Heart right ventricle (tissue), 16 donors: Measurements from ENCODE around the gene CD52. TPM values are rescaled to one million over a fixed set of nuclear protein-coding genes. Genes with fewer than 3 reads are reported as not detected.

ENCODE experiments used
- ATAC-seq, 8 donors: fragments of 200-7000 bp; cut with Tn5 transposase; one replicate each; pipeline ENCODE4 v1.9.1; 2020; ENCODE audit warnings: mild to moderate bottlenecking in 8 of 8, moderate library complexity in 8 of 8, moderate number of reproducible peaks in 1 of 8
- DNase-seq, 2 donors: peaks; one replicate each; pipeline ENCODE4 v3.0.0-alpha.2; 2020
- H3K27ac ChIP-seq, 10 donors: fragments of 200-600 bp; sonication (generic) in 2 of 10; one replicate each; pipeline versions ENCODE4 v1.5.0 to v1.8.0; 2020 to 2022; ENCODE audit warnings: mild to moderate bottlenecking in 3 of 10
- H3K27me3 ChIP-seq, 7 donors: fragments of 200-600 bp; one replicate each; pipeline ENCODE4 v1.8.0; 2021 to 2022; ENCODE audit warnings: mild to moderate bottlenecking in 2 of 7
- H3K36me3 ChIP-seq, 9 donors: fragments of 200-600 bp; sonication (generic) in 1 of 9; one replicate each; pipeline versions ENCODE4 v1.5.0 to v1.8.0; 2020 to 2022; ENCODE audit warnings: mild to moderate bottlenecking in 2 of 9
- H3K4me1 ChIP-seq, 9 donors: fragments of 200-600 bp; sonication (generic) in 1 of 9; one replicate each; pipeline versions ENCODE4 v1.5.0 to v1.8.0; 2020 to 2022; ENCODE audit warnings: mild to moderate bottlenecking in 4 of 9
- H3K4me3 ChIP-seq, 10 donors: fragments of 200-600 bp; sonication (generic) in 2 of 10; one replicate each; pipeline versions ENCODE4 v1.5.0 to v1.8.0; 2020 to 2022; ENCODE audit warnings: mild to moderate bottlenecking in 7 of 10, moderate library complexity in 2 of 10
- H3K9me3 ChIP-seq, 11 donors: fragments of 200-600 bp in 10 of 11; sonication (generic) in 2 of 11; one replicate each; pipeline versions ENCODE4 v1.5.0 to v1.8.0; 2013 to 2022; ENCODE audit warnings: mild to moderate bottlenecking in 2 of 11, control low read depth in 1 of 11, moderate library complexity in 1 of 11
- WGBS, 2 donors: extraction: QIAGEN DNeasy Blood & Tissue Kit; methylation state at CpG; one replicate each; pipeline ENCODE4 v1.1.7; 2013; ENCODE audit warnings: inconsistent platforms in 1 of 2; 5-methylcytosine and 5-hydroxymethylcytosine counted together
- intact Hi-C, 10 donors: fragments of 100-400 bp; cut with DNase I; formaldehyde crosslinking; loops; one replicate each; pipeline versions ENCODE4 v1.11.1 to v1.14.2; 2022
- polyA plus RNA-seq, 2 donors: library from polyadenylated mRNA; stranded (reverse); fragments of 200-250 nt; gene quantifications; one replicate each; pipeline ENCODE4 v1.2.3, GENCODE V29; 2013
- total RNA-seq, 10 donors: library from RNA; stranded (reverse); fragmentation: NEBNext Ultra II Directional in 3 of 10; extraction: Animal tissue kit (Norgen Biotek cat#: 25700) in 3 of 10; gene quantifications; one replicate each; pipeline versions ENCODE4 v1.2.1 to v1.2.4, GENCODE V29; 2021 to 2023
- TF ChIP-seq, protein P1 (sequence below), 9 donors: fragments of 200-600 bp; sonication (generic) in 2 of 9; IDR thresholded peaks; one replicate each; pipeline versions ENCODE4 v1.5.0 to v1.8.0; 2021 to 2022; ENCODE audit warnings: antibody characterized with exemption in 9 of 9, mild to moderate bottlenecking in 5 of 9, moderate library complexity in 1 of 9
- donor health status: Arrhythmogenic right ventricular cardiomyopathy.
- donor health status: ischemic (EF 13 %, LVEDD 7.1; RV severe dilation, severe dysfunction).
- donor health status: healthy with polysubstance abuse.
- donor health status: DM: no; HTN: yes; CAD: no.
- donor health status: DM: no; HTN: no; CAD: no.
- donor health status: ischemic (EF 25% LVEDD 6.9; RV normal size, moderate dysfunction).
- donor health status: ischemic (EF 25% LVEDD 5.7; RV mildly dilated, moderate dysfunction).
- donor health status: healthy.
- donor health status: DM: yes; HTN: yes; CAD: no.
- donor health status: Ischemic cardiomyopathy.
- donor health status: ischemic (EF 35%, LVEDD 5.7; RV mildly dilated, moderate dysfunction).
- donor health status: nonischemic (EF 11% LVEDD 7.7; RV severe dilation, severe dysfunction).
- donor health status: DM: yes; HTN: yes; CAD: no.
- donor health status: PGD.
- donor health status: ischemic (EF 29% LVEDD 5.4; RV normal size, mild dysfunction).
- donor health status: nonischemic (EF 23%, LVEDD 6.1; RV moderate dilation, normal function).

Gene CD52
- total and polyA plus RNA-seq, 12 donors, result 1.9 to 62.6 (median 5.9) TPM

DNA sequence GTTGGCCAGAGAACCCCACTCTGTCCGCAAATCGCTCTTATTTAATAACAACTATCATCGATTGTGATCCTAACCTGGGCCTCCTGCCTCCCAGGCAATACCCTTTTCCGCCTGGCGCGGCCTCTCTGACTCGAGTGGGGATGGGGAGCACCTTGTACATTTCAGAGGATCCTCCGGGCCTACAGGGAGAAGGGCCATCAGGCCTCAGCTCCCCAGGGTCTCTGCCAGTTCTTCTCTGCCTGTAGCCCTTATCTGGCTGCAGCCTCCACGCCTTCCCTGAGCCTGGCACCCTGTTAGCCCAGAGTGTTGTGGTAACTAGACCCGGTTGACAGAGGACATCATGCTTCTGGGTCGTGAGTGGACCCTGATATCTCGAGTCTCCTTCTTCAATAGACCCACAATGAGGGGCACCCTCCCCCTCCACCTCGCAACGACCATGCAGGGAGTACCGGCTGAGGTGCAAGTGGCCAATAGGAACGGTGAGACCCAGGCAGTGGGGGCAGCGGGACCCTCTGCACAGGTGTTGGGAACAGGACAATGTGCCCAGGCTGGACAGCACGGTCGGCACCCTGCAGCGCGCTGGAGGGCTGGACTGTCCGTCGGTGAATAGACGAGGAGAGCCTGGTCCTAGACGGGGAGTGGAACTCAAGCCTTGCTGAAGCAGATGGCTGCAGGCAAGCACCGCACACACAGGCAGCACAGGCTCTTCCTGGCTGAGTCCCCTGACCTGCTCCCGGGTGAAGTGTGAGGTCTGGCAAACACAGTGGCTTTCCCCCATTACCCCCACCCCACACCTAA lies 43.2 kb downstream of the CD52 start:
- H3K27ac ChIP-seq, result no peak overlapping the region
- H3K9me3 ChIP-seq, result no peaks in the 10 kb centered on the region
- intact Hi-C loops, result loop anchor here in 2 of 10 donors (5.0 kb wide), 2 partner anchors 254 to 259 kb away; no protein-coding TSS in a partner anchor
- TF ChIP-seq, protein P1, sequence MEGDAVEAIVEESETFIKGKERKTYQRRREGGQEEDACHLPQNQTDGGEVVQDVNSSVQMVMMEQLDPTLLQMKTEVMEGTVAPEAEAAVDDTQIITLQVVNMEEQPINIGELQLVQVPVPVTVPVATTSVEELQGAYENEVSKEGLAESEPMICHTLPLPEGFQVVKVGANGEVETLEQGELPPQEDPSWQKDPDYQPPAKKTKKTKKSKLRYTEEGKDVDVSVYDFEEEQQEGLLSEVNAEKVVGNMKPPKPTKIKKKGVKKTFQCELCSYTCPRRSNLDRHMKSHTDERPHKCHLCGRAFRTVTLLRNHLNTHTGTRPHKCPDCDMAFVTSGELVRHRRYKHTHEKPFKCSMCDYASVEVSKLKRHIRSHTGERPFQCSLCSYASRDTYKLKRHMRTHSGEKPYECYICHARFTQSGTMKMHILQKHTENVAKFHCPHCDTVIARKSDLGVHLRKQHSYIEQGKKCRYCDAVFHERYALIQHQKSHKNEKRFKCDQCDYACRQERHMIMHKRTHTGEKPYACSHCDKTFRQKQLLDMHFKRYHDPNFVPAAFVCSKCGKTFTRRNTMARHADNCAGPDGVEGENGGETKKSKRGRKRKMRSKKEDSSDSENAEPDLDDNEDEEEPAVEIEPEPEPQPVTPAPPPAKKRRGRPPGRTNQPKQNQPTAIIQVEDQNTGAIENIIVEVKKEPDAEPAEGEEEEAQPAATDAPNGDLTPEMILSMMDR (IDR thresholded peaks at IDR 0.05), result no peak
- H3K4me3 ChIP-seq, result peak overlapping the region in 6 of 10 donors; percentile 11 to 33 (median 27)
- peaks cover 16 to 90% (median 79%) of the 10 kb centered on the region in 7 donors for H3K27me3 ChIP-seq
- no peak for DNase-seq
- WGBS, 2 donors, result 51 to 55% methylated on average over 27 of the region's 27 CpGs
- peaks cover 0 to 21% (median 10%) of the 10 kb centered on the region in 9 donors for H3K4me1 ChIP-seq
- ATAC-seq, result no peak
- H3K36me3 ChIP-seq, result no peaks in the 10 kb centered on the region

GRCh38 chr1:26361605-26362122 lies 43.9 kb downstream of the CD52 start:
- no peaks in the 10 kb centered on the region for H3K9me3 ChIP-seq
- no peaks in the 10 kb centered on the region for H3K36me3 ChIP-seq
- intact Hi-C loops, result loop anchor here in 2 of 10 donors (5.0 kb wide), 2 partner anchors 254 to 259 kb away; no protein-coding TSS in a partner anchor
- 82 to 90% methylated on average over 12 of the region's 12 CpGs for WGBS, 2 donors
- ATAC-seq (no peak), DNase-seq (no peak)
- H3K4me1 ChIP-seq, result peaks cover 0 to 21% (median 10%) of the 10 kb centered on the region in 9 donors
- H3K27me3 ChIP-seq, result peaks cover 16 to 87% (median 74%) of the 10 kb centered on the region in 7 donors
- H3K27ac ChIP-seq, result no peak overlapping the region
- H3K4me3 ChIP-seq, result no peak overlapping the region
- TF ChIP-seq, protein P1 (IDR thresholded peaks at IDR 0.05), result no peak

DNA sequence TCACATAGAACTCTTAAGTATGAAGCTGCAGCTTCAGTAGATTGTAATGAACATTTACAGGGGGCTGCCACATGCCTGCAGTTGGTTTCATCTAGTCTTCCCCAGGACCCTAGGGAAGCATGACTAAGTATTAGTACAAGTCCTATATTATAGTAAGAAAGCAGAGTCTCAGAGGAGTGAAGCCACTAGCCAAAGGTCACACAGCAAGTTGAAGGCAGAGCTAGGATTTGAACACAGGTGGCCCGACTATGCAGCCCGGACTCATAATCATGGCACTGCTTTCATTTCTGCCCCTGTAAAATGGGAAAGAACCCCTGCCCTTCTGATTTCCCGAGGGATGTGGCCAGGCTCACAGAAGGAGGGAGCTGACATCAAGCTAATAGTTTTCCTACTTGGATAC lies 44.6 kb downstream of the CD52 start:
- intact Hi-C loops, result loop anchor here in 2 of 10 donors (5.0 kb wide), 2 partner anchors 255 to 260 kb away; no protein-coding TSS in a partner anchor
- ATAC-seq (no peak), DNase-seq (no peak)
- Histone ChIP-seq H3K9me3 (no peaks in the 10 kb centered on the region), H3K27ac (no peak overlapping the region), H3K36me3 (no peaks in the 10 kb centered on the region), H3K4me1 (peaks cover 0 to 21% (median 10%) of the 10 kb centered on the region in 9 donors), H3K4me3 (no peak overlapping the region), H3K27me3 (peaks cover 16 to 86% (median 70%) of the 10 kb centered on the region in 7 donors)
- TF ChIP-seq, protein P1 (IDR thresholded peaks at IDR 0.05), result no peak
- WGBS, 2 donors, result 91 to 92% methylated on average over 3 of the region's 3 CpGs

- Histone ChIP-seq H3K27ac (no peak overlapping the region), H3K9me3 (no peaks in the 10 kb centered on the region), H3K36me3 (no peaks in the 10 kb centered on the region), H3K27me3 (peaks cover 16 to 89% (median 57%) of the 10 kb centered on the region in 7 donors), H3K4me3 (no peak overlapping the region), H3K4me1 (peaks cover 0 to 21% (median 10%) of the 10 kb centered on the region in 9 donors)
- intact Hi-C loops, result loop anchor here in 3 of 10 donors (1.0 to 5.0 kb wide), 3 partner anchors 42 to 261 kb away; no protein-coding TSS in a partner anchor
- DNase-seq (peak; percentile 75 to 77), ATAC-seq (peak in 5 of 8 donors; percentile 66 to 86 (median 81))
- 33 to 35% methylated on average over 26 of the region's 26 CpGs for WGBS, 2 donors
- TF ChIP-seq, protein P1 (IDR thresholded peaks at IDR 0.05), result peak; percentile 72 to 96 (median 90)
These were observed 46.0 kb downstream of the CD52 start for GRCh38 chr1:26363549-26364448.
